K562 (cell line): Measurements from ENCODE around the gene SLC25A48. TPM values are rescaled to one million over a fixed set of nuclear protein-coding genes. Genes with fewer than 3 reads are reported as not detected.

Experiments
- ATAC-seq: fragments of 200-7000 bp; cut with Tn5 transposase; 3 replicates; pipeline ENCODE4 v1.9.1; 2020; ENCODE audit warnings: moderate library complexity
- BruUV-seq: library from RNA; stranded (reverse); fragments of 400-500 nt; replicated peaks from 2 replicates; lab custom pipeline; 2021; lab: Mats Ljungman, UMichigan
- CTCF ChIA-PET: fragments of 300-600 bp; formaldehyde crosslinking; extraction: SDS; loops from one replicate; lab custom pipeline; 2021; ENCODE audit warnings: low intra/inter-chr PET ratio; lab: Yijun Ruan, JAX
- POLR2A ChIA-PET: fragments of 300-600, 350-650 bp; sonication (Branson Sonifier 250); formaldehyde crosslinking; extraction: SDS; loops from one replicate; lab custom pipeline; 2021; ENCODE audit warnings: antibody characterized with exemption, inconsistent platforms; lab: Yijun Ruan, JAX
- DNase-seq, 4 experiments: peaks; one replicate each; pipeline versions ENCODE4 v3.0.0 to v3.0.0-alpha.2; 2011 to 2018; ENCODE audit warnings: low spot score in 3 of 4, mixed read lengths in 3 of 4; ENCODE audit errors: extremely low read depth in 1 of 4
- FAIRE-seq: peaks from 2 replicates; lab custom pipeline; 2011; peaks lifted over from hg19 to GRCh38; lab: Jason Lieb, UNC
- H2AFZ ChIP-seq: 2 replicates; pipeline ENCODE4 v1.6.0; 2011; ENCODE audit warnings: low read depth, low read length, control low read depth, inconsistent platforms
- H3K27ac ChIP-seq: fragments of 200-600 bp; 3 replicates; pipeline ENCODE4 v1.8.0; 2011; ENCODE audit warnings: low read depth, mild to moderate bottlenecking, control low read depth, inconsistent platforms, low read length, moderate library complexity, mixed read lengths; ENCODE audit errors: extremely low read depth
- H3K27me3 ChIP-seq, 2 experiments: fragments of 300-600 bp in 1 of 2; 2 replicates in 1 of 2; 3 replicates in 1 of 2; pipeline versions ENCODE4 v1.6.0 to v1.8.0; 2011; ENCODE audit warnings: inconsistent platforms in 2 of 2, low read length in 2 of 2, mild to moderate bottlenecking in 1 of 2, mixed read lengths in 1 of 2, moderate library complexity in 1 of 2; ENCODE audit not compliant: control insufficient read depth in 2 of 2, insufficient read depth in 2 of 2
- H3K36me3 ChIP-seq: fragments of 300-600 bp; 3 replicates; pipeline ENCODE4 v1.8.0; 2011; ENCODE audit warnings: mild to moderate bottlenecking, low read length, inconsistent platforms; ENCODE audit not compliant: control insufficient read depth, insufficient read depth
- H3K4me1 ChIP-seq, 2 experiments: fragments of 200-600 bp in 1 of 2; replicated peaks in 1 of 2; 2 replicates in 1 of 2; 3 replicates in 1 of 2; pipeline versions ENCODE4 v1.5.1 to v1.8.0; 2011; ENCODE audit warnings: inconsistent platforms in 2 of 2, low read length in 2 of 2, mild to moderate bottlenecking in 1 of 2, mixed read lengths in 1 of 2, moderate library complexity in 1 of 2; ENCODE audit not compliant: control insufficient read depth in 2 of 2, insufficient read depth in 2 of 2
- H3K4me2 ChIP-seq: 2 replicates; pipeline ENCODE4 v1.6.1; 2011; ENCODE audit warnings: low read length, control low read depth, inconsistent platforms, mixed read lengths; ENCODE audit not compliant: insufficient read depth
- H3K4me3 ChIP-seq: fragments of 200-600 bp; sonication (generic), shearing (Covaris generic); 2 replicates; pipeline ENCODE4 v1.5.1; 2016; ENCODE audit warnings: control low read depth, inconsistent platforms
- H3K79me2 ChIP-seq: fragments of 200-600 bp; 3 replicates; pipeline ENCODE4 v1.8.0; 2011; ENCODE audit warnings: low read length, inconsistent platforms; ENCODE audit not compliant: control insufficient read depth, insufficient read depth
- H3K9ac ChIP-seq, 2 experiments: 2 replicates each; pipeline versions ENCODE4 v1.6.0 to v1.6.1; 2011; ENCODE audit warnings: low read depth in 2 of 2, low read length in 2 of 2, control low read depth in 1 of 2, inconsistent platforms in 1 of 2, mild to moderate bottlenecking in 1 of 2, mixed read lengths in 1 of 2; ENCODE audit not compliant: insufficient read depth in 1 of 2
- H3K9me1 ChIP-seq: one replicate; pipeline ENCODE4 v1.6.0; 2011; ENCODE audit warnings: inconsistent platforms, mild to moderate bottlenecking, low read length, moderate library complexity; ENCODE audit not compliant: control insufficient read depth, insufficient read depth
- H3K9me3 ChIP-seq: replicated peaks from 2 replicates; pipeline ENCODE4 v1.5.1; 2011; ENCODE audit warnings: low read depth, low read length, inconsistent platforms; ENCODE audit not compliant: control insufficient read depth, insufficient read depth
- H4K20me1 ChIP-seq: replicated peaks from 2 replicates; pipeline ENCODE4 v1.6.1; 2011; ENCODE audit warnings: low read length, inconsistent platforms, mixed read lengths; ENCODE audit not compliant: control insufficient read depth, insufficient read depth
- KAT8 ChIP-seq: fragments of 450-650 bp; IDR thresholded peaks from 2 replicates; pipeline ENCODE4 v1.6.1; 2016; ENCODE audit warnings: low read depth, mild to moderate bottlenecking
- KLF16 ChIP-seq: IDR thresholded peaks from 2 replicates; pipeline ENCODE4 v1.6.1; 2016; ENCODE audit warnings: antibody characterized with exemption
- NFXL1 ChIP-seq: fragments of 450-650 bp; formaldehyde crosslinking; IDR thresholded peaks from 2 replicates; pipeline ENCODE4 v1.4.0; 2021; ENCODE audit warnings: mild to moderate bottlenecking
- SMAD4 ChIP-seq: fragments of 250-450 bp; sonication (Bioruptor Pico); conservative IDR thresholded peaks from 2 replicates; pipeline ENCODE4 v1.8.0; 2021; ENCODE audit warnings: inconsistent platforms, mild to moderate bottlenecking, moderate library complexity
- SMARCA5 ChIP-seq: fragments of 450-650 bp; IDR thresholded peaks from 2 replicates; pipeline ENCODE4 v1.6.1; 2016
- SRSF9 ChIP-seq: fragments of 200-400 bp; formaldehyde crosslinking; IDR thresholded peaks from 2 replicates; pipeline ENCODE4 v1.6.1; 2017; ENCODE audit warnings: low read depth, low read length, borderline replicate concordance
- ZC3H4 ChIP-seq: sonication (generic); formaldehyde crosslinking; IDR thresholded peaks from 2 replicates; pipeline ENCODE4 v1.9.0; 2021; ENCODE audit warnings: missing genetic modification reagents, borderline replicate concordance
- ZNF589 ChIP-seq: fragments of 200-800 bp; sonication (Bioruptor generic); IDR thresholded peaks from 2 replicates; pipeline ENCODE4 v1.6.1; 2016; ENCODE audit warnings: low read depth, missing genetic modification characterization, missing compliant biosample characterization
- ZSCAN29 ChIP-seq: fragments of 450-650 bp; IDR thresholded peaks from 2 replicates; pipeline ENCODE4 v1.6.1; 2017
- WGBS: fragments of 100-300 bp; shearing (Covaris generic); methylation state at CpG from one replicate; pipeline ENCODE4 v1.1.6; 2016; ENCODE audit warnings: low coverage, mixed read lengths; ENCODE audit not compliant: insufficient coverage; ENCODE audit errors: missing lambda C conversion rate; 5-methylcytosine and 5-hydroxymethylcytosine counted together
- in situ Hi-C: fragments of 300-500 bp; cut with MboI; formaldehyde crosslinking; loops from 4 replicates; pipeline ENCODE4 v1.15.0; 2018; ENCODE audit warnings: inconsistent platforms, mixed read lengths
- intact Hi-C: fragments of 100-400 bp; cut with micrococcal nuclease; formaldehyde crosslinking; loops from 2 replicates; pipeline ENCODE4 v1.14.2; 2022
- polyA plus RNA-seq, 8 experiments: library from polyadenylated mRNA; depleted of rRNA in 4 of 8; stranded (reverse) in 5 of 8; unstranded in 3 of 8; fragments of >200 nt; fragmentation: Nextera tagmentation in 2 of 8; fragmentation: Illumina TruSeq in 1 of 8; extraction: Ambion mirVana in 2 of 8; extraction: Trizol in 1 of 8; gene quantifications; 2 replicates each; pipeline versions ENCODE4 v1.2.1 to v1.2.3, GENCODE V29; 2011 to 2014; ENCODE audit warnings: inconsistent platforms in 1 of 8, missing spikeins in 1 of 8
- total RNA-seq, 7 experiments: library from RNA; depleted of rRNA in 6 of 7; stranded (reverse); fragments of >200 nt in 6 of 7; fragmentation: Illumina TruSeq in 2 of 7; extraction: Trizol in 2 of 7; gene quantifications; 2 replicates each; pipeline versions ENCODE4 v1.2.1 to v1.2.3, GENCODE V29; 2011 to 2021; ENCODE audit warnings: low replicate concordance in 1 of 7
- TF ChIP-seq, protein P1 (sequence below): fragments of 250-450 bp; sonication (Bioruptor Pico); IDR thresholded peaks from 2 replicates; pipeline ENCODE4 v1.8.0; 2022; ENCODE audit warnings: moderate library complexity, mild to moderate bottlenecking, inconsistent platforms
- TF ChIP-seq, protein P2 (sequence below): fragments of 250-450 bp; sonication (Bioruptor Pico); IDR thresholded peaks from 2 replicates; pipeline ENCODE4 v1.5.0; 2022; ENCODE audit warnings: mild to moderate bottlenecking

Gene SLC25A48
- total and polyA plus RNA-seq, 9 of the 15 experiments (the other 6 are each of a cell fraction or from before 2014, with no cell fraction given): 0.08 to 0.35 (median 0.23) TPM; not detected in 1

DNA sequence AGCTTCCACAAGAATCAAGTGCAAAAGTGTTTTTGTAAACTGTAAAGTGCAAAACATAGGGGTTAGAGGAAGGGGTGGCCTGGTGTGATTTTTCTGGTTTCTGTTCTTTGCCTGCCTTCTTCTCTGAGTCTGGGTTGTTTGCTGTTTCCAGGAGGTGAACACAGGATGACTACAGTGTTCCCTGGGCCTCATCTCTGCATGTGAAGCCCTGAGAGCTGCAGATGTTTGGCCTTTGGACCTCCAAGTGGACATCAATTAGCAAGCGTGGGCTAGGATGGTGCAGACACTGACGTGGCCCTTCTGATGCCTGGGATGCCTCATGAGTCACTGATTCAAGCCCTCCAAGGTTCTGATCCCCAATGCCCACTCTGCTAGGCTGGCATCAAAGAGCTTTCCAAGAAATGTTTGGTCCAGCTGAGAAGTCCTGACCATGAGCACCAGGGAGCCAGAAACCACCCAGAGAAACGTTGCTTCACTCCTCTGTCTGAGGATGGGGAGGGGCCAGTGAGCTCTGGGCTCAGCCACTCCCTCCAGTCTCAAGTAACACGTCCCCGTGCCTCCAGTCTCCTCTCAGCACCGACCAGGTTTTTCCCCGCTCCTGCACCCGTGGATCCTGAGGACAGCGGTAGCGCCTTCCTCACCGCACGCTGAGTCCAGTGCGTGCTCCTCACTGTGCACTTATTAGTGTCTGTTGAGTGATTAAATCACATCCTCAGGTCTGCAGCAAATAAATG is 53.6 kb downstream of the SLC25A48 start:
- H3K79me2 ChIP-seq: no peaks in the 10 kb centered on the region
- H3K9ac ChIP-seq: no peak overlapping the region
- H3K9me3 ChIP-seq: no peaks in the 10 kb centered on the region
- intact Hi-C loops: loop anchor here (1.0 to 5.0 kb wide), 3 partner anchors 54 to 324 kb away; no protein-coding TSS in a partner anchor
- no TSS peak for BruUV-seq
- peaks cover 9% of the 10 kb centered on the region; the same call in 1 of the 2 replicates for H4K20me1 ChIP-seq
- POLR2A ChIA-PET: no interaction called here
- H3K27ac ChIP-seq: no peak overlapping the region
- CTCF ChIA-PET: interaction anchor here (1.2 to 2.0 kb wide), 3 partner anchors 174 to 324 kb away, joined by 5 to 14 read pairs (median 13); no protein-coding TSS in a partner anchor
- FAIRE-seq: no peak
- TF ChIP-seq KLF16 (no peak), SRSF9 (no peak)
- in situ Hi-C loops: loop anchor here (5.0 kb wide), 2 partner anchors 174 to 324 kb away; no protein-coding TSS in a partner anchor
- H3K9me1 ChIP-seq: no peaks in the 10 kb centered on the region
- no peak overlapping the region for H2AFZ ChIP-seq
- no peak overlapping the region for H3K4me2 ChIP-seq
- peak in 3 of 4 experiments; percentile 6 to 18 (median 13) for DNase-seq
- H3K36me3 ChIP-seq: no peaks in the 10 kb centered on the region
- peak; percentile 74 for ATAC-seq
- 29% methylated on average over 13 of the region's 13 CpGs for WGBS
- no peaks in the 10 kb centered on the region for H3K4me1 ChIP-seq
- no peak overlapping the region for H3K4me3 ChIP-seq
- peaks cover 0 to 13% of the 10 kb centered on the region in 2 experiments; a peak in 3 of 5 replicates for H3K27me3 ChIP-seq

DNA sequence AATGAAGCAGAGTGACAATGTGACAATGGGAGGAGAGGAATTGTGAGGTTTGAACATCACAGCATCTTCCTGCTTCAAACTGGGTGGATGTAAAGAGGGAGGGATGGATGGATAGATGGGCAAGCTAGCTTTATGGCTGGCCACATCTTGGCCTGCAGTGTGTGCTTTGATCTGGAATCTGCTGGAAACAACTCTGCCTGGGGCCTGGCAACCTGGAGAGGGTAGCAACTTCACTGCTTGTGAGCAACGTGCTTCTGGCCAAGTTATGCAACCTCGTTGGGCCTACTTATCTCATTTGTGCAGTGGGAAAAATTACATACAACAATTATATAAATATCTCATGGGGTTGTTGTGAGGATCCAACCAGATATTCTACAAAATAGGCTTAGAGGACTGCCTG is 55.8 kb downstream of the SLC25A48 start:
- Histone ChIP-seq H3K79me2 (no peaks in the 10 kb centered on the region), H2AFZ (no peak overlapping the region), H3K9ac (no peak overlapping the region), H3K36me3 (no peaks in the 10 kb centered on the region), H3K9me3 (no peaks in the 10 kb centered on the region), H3K27me3 (peaks cover 0 to 9% of the 10 kb centered on the region in 2 experiments; a peak in 3 of 5 replicates), H3K4me1 (peaks cover 0 to under 1% of the 10 kb centered on the region in 2 experiments; a peak in 1 of 5 replicates), H3K27ac (no peak overlapping the region), H3K4me3 (no peak overlapping the region), H4K20me1 (peaks cover 9% of the 10 kb centered on the region; the same call in 1 of the 2 replicates), H3K4me2 (no peak overlapping the region), H3K9me1 (no peaks in the 10 kb centered on the region)
- intact Hi-C loops: no loop called here
- ChIA-PET CTCF (no interaction called here), POLR2A (interaction anchor here (0.5 to 1.2 kb wide), 2 partner anchors 9 to 45 kb away, joined by 4 to 6 read pairs; no protein-coding TSS in a partner anchor)
- no peak for DNase-seq
- BruUV-seq: no TSS peak
- in situ Hi-C loops: no loop called here
- TF ChIP-seq KAT8 (no peak), ZSCAN29 (no peak), SMARCA5 (no peak), ZNF589 (CRISPR knock-in tag) (no peak), SMAD4 (CRISPR knock-in tag) (no peak), ZC3H4 (CRISPR knock-in tag) (no peak), NFXL1 (no peak)
- TF ChIP-seq, protein P1, sequence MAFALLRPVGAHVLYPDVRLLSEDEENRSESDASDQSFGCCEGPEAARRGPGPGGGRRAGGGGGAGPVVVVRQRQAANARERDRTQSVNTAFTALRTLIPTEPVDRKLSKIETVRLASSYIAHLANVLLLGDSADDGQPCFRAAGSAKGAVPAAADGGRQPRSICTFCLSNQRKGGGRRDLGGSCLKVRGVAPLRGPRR (CRISPR knock-in tag): no peak
- TF ChIP-seq, protein P2, sequence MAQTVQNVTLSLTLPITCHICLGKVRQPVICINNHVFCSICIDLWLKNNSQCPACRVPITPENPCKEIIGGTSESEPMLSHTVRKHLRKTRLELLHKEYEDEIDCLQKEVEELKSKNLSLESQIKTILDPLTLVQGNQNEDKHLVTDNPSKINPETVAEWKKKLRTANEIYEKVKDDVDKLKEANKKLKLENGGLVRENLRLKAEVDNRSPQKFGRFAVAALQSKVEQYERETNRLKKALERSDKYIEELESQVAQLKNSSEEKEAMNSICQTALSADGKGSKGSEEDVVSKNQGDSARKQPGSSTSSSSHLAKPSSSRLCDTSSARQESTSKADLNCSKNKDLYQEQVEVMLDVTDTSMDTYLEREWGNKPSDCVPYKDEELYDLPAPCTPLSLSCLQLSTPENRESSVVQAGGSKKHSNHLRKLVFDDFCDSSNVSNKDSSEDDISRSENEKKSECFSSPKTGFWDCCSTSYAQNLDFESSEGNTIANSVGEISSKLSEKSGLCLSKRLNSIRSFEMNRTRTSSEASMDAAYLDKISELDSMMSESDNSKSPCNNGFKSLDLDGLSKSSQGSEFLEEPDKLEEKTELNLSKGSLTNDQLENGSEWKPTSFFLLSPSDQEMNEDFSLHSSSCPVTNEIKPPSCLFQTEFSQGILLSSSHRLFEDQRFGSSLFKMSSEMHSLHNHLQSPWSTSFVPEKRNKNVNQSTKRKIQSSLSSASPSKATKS (CRISPR knock-in tag): no peak
- 0% methylated on average over 2 of the region's 2 CpGs for WGBS
- no peak for FAIRE-seq
- ATAC-seq: no peak
